Measurements from ENCODE around the gene BCAS3.
A peak's percentile ranks its signal among the peaks of the same experiment; 100 is the strongest.

BCAS3 gene

GRCh38 chr17:61408151-61409041 is 730.7 kb downstream of the BCAS3 start:
- DNase-seq (ENCODE audit: low read depth in 2 of 2), result no peak

- DNase-seq (ENCODE audit: low read depth in 2 of 2), result no peak
Observed at GRCh38 chr17:61409301-61410112, 731.9 kb downstream of the BCAS3 start.

GRCh38 chr17:61410141-61411010 is 732.7 kb downstream of the BCAS3 start:
- DNase-seq (ENCODE audit: low read depth in 2 of 2), result peak; percentile 35 to 68

GRCh38 chr17:61411011-61411260 is 733.3 kb downstream of the BCAS3 start:
- DNase-seq (ENCODE audit: low read depth in 2 of 2), result no peak

- DNase-seq (ENCODE audit: low read depth in 2 of 2), result no peak
Observed at GRCh38 chr17:61411261-61412142, 733.9 kb downstream of the BCAS3 start.

GRCh38 chr17:61412143-61412859 is 734.6 kb downstream of the BCAS3 start:
- peak; percentile 43 to 61 for DNase-seq (ENCODE audit: low read depth in 2 of 2)

- no peak for DNase-seq (ENCODE audit: low read depth in 2 of 2)
Observed at GRCh38 chr17:61412860-61413660, 735.4 kb downstream of the BCAS3 start.

GRCh38 chr17:61413661-61414126 is 736.0 kb downstream of the BCAS3 start:
- DNase-seq (ENCODE audit: low read depth in 2 of 2), result no peak

GRCh38 chr17:61414141-61414935 is 736.7 kb downstream of the BCAS3 start:
- DNase-seq (ENCODE audit: low read depth in 2 of 2), result no peak

- no peak for DNase-seq (ENCODE audit: low read depth in 2 of 2)
Observed at GRCh38 chr17:61414936-61415251, 737.2 kb downstream of the BCAS3 start.

GRCh38 chr17:61415374-61416210 is 737.9 kb downstream of the BCAS3 start:
- no peak for DNase-seq (ENCODE audit: low read depth in 2 of 2)

GRCh38 chr17:61416211-61416539 is 738.5 kb downstream of the BCAS3 start:
- DNase-seq (ENCODE audit: low read depth in 2 of 2), result no peak

GRCh38 chr17:61416540-61417363 is 739.1 kb downstream of the BCAS3 start:
- DNase-seq (ENCODE audit: low read depth in 2 of 2), result peak; percentile 41 to 57

GRCh38 chr17:61418449-61418848 is 740.8 kb downstream of the BCAS3 start:
- no peak for DNase-seq (ENCODE audit: low read depth in 2 of 2)

GRCh38 chr17:61419496-61420046 is 741.9 kb downstream of the BCAS3 start:
- DNase-seq (ENCODE audit: low read depth in 2 of 2), result no peak

GRCh38 chr17:61420052-61420451 is 742.4 kb downstream of the BCAS3 start:
- DNase-seq (ENCODE audit: low read depth in 2 of 2), result no peak

All from stimulated activated CD4-positive, alpha-beta T cell treated with anti-CD3 and anti-CD28 coated beads, Interleukin-15, amount 100 ng/mL, for 48 hours (primary cell).